Sciatic nerve (tissue), 2 donors: ENCODE measurements around the gene ZDHHC17. TPM values are rescaled to one million over a fixed set of nuclear protein-coding genes. Genes with fewer than 3 reads are reported as not detected.

Source experiments
- ATAC-seq: fragments of 200-7000 bp; cut with Tn5 transposase; one replicate; pipeline ENCODE4 v1.9.1; 2020; ENCODE audit warnings: mild to moderate bottlenecking, moderate library complexity
- DNase-seq: peaks from one replicate; pipeline ENCODE4 v3.0.0-alpha.2; 2020; ENCODE audit warnings: low spot score
- intact Hi-C: fragments of 100-400 bp; cut with DNase I; formaldehyde crosslinking; loops from one replicate; pipeline ENCODE4 v1.14.2; 2022
- total RNA-seq: library from RNA; stranded (reverse); fragmentation: NEBNext Ultra II Directional; extraction: Animal tissue kit (Norgen Biotek cat#: 25700); gene quantifications from one replicate; pipeline ENCODE4 v1.2.1, GENCODE V29; 2021
- donor health status: DM: no; HTN: no; CAD: no.
- donor health status: DM: no; HTN: no; CAD: no.

The ZDHHC17 gene
- total RNA-seq, 1 donor from 2014 or later = 67.3 TPM

- no peak for DNase-seq
- ATAC-seq = no peak
- intact Hi-C loops = no loop called here
These were observed 40.6 kb downstream of the ZDHHC17 start for GRCh38 chr12:76804435-76804976.

GRCh38 chr12:76810671-76811419, 46.9 kb downstream of the ZDHHC17 start:
- ATAC-seq = peak; percentile 39
- intact Hi-C loops = no loop called here

DNA sequence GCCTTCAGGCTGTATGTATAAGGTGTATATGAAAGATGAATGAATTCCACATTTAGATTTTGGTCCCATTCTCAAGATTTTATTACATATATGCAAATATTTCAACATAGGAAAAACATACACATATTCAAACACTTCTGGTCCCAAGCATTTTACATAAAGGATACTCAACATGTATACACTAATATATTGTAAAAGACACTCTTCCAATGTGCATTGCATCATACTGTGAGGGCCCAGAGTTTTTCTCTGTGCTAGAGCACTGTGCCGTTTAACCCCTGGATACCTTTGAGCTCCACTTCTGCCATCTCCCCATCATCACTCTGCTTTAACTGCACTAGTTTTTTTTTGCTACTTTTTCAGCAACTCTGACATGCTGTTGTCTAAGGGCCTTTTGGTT, 48.1 kb downstream of the ZDHHC17 start:
- intact Hi-C loops = no loop called here
- DNase-seq = no peak
- no peak for ATAC-seq

More at GRCh38 chr12:76810671-76811419, 46.9 kb downstream of the ZDHHC17 start:
- DNase-seq = no peak

DNA sequence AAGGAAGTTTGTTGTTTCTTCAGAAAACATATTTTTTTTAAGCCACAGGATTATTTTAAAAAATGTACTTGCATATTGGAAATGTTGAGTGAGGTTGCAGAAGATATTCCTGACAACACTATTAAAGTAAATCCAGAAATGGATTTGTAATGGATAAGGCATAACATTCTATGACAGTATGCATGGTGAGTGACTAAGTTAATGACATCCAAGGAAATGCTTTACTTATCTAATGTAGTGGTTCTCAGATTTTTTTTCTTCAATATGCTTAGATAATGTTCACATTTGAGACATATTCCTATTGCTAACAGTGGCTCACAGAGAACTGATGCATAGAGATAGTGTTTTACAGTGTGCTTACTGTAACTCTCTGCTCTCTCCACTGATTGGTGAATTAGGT, 49.4 kb downstream of the ZDHHC17 start:
- no peak for DNase-seq
- intact Hi-C loops = no loop called here
- no peak for ATAC-seq

- DNase-seq (no peak), ATAC-seq (no peak)
- intact Hi-C loops = no loop called here
These were observed 50.1 kb downstream of the ZDHHC17 start for GRCh38 chr12:76813972-76814371.

- no peak for ATAC-seq
- DNase-seq = no peak
- intact Hi-C loops = no loop called here
These were observed 57.1 kb downstream of the ZDHHC17 start for GRCh38 chr12:76820888-76821482.

GRCh38 chr12:76830436-76830835, 66.5 kb downstream of the ZDHHC17 start:
- ATAC-seq = no peak
- no peak for DNase-seq
- intact Hi-C loops = no loop called here

DNA sequence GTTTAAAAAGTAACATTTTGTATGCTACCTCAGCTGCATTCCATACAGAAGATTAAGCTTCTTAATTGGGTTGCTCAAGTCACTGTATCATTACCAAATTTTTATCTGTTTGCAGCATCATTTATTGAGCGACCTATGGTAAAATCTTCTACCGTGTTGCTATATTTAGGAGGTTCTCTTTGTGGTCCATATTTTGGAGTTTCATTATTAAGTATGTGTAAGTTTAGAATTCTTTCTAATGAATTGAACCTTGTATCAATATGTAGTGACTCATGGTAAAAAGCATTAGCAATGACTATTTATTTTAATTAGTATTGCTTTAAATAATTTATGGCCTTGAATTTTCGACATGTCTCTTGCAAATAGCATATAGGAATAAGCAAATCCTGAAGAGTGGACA, 72.7 kb downstream of the ZDHHC17 start:
- intact Hi-C loops = no loop called here
- ATAC-seq (no peak), DNase-seq (no peak)

DNA sequence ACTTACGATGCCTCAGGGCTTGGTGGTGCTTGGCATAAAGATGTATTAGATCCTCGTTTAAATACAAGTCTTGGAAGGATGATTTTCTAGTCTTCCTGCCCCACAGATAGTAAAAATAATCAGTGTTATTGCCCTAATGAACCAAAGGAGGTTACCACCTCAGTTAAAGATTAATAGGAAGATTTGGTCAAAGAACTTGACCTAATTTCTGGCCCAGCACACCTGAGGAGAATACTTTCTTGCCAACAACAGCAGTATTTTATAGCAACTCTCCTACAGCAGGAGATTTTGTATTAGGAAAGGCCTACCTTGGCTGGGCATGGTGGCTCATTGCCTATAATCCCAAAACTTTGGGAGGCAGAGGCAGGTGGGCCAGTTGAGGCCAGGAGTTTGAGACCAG, 83.3 kb downstream of the ZDHHC17 start:
- no peak for DNase-seq
- intact Hi-C loops = loop anchor here (5.0 kb wide), 1 partner anchor 1820 kb away; no protein-coding TSS in a partner anchor

GRCh38 chr12:76848132-76848531, 84.2 kb downstream of the ZDHHC17 start:
- ATAC-seq (no peak), DNase-seq (no peak)
- intact Hi-C loops = loop anchor here (5.0 kb wide), 1 partner anchor 1821 kb away; no protein-coding TSS in a partner anchor

More for the DNA sequence above, 83.3 kb downstream of the ZDHHC17 start:
- ATAC-seq = no peak

GRCh38 chr12:76852106-76852505, 88.2 kb downstream of the ZDHHC17 start:
- ATAC-seq (no peak), DNase-seq (no peak)
- intact Hi-C loops = no loop called here

DNA sequence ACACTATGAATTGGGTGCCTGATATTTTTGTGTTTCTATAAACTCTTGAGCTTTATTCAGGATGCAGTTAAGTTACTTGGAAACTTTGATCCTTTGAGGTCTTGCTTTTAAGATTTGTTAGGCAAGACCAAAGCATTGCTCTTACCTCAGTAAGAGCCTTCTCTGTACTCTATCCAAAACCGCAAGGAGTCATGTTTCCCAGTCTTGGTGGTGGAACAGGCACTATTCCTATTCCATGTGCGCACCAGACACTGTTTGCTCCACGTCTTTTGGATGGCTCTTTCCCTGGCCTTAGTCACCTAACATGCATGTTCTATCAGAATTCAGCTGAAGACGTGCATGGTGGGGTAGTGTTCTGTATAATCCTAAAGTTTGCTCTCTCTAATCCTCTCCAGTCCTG, 91.4 kb downstream of the ZDHHC17 start:
- ATAC-seq = no peak
- intact Hi-C loops = no loop called here
- DNase-seq = no peak

GRCh38 chr12:76856018-76856644, 92.2 kb downstream of the ZDHHC17 start:
- intact Hi-C loops = no loop called here
- no peak for DNase-seq
- no peak for ATAC-seq

GRCh38 chr12:76859611-76860010, 95.7 kb downstream of the ZDHHC17 start:
- intact Hi-C loops = no loop called here
- ATAC-seq (no peak), DNase-seq (no peak)

DNA sequence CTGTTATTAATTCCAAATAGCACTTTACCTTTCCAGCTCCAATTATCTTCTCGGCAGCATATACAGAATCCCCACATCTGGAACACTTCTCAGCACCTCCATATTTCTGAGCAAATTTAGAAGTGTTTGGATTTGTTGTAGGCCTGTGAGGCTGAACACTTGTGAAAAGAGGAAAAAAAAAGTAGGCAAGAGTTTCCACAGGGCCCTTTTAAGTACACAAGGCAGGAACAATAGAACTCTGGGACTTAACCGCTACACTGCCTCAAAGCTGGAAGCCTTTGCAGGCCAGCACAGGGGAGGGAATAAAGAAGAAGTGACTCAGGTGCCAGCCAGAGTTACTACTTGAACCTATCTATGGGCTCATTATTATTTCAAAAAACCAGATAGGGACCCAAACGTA, 96.3 kb downstream of the ZDHHC17 start:
- DNase-seq = no peak
- ATAC-seq = no peak
- intact Hi-C loops = no loop called here

DNA sequence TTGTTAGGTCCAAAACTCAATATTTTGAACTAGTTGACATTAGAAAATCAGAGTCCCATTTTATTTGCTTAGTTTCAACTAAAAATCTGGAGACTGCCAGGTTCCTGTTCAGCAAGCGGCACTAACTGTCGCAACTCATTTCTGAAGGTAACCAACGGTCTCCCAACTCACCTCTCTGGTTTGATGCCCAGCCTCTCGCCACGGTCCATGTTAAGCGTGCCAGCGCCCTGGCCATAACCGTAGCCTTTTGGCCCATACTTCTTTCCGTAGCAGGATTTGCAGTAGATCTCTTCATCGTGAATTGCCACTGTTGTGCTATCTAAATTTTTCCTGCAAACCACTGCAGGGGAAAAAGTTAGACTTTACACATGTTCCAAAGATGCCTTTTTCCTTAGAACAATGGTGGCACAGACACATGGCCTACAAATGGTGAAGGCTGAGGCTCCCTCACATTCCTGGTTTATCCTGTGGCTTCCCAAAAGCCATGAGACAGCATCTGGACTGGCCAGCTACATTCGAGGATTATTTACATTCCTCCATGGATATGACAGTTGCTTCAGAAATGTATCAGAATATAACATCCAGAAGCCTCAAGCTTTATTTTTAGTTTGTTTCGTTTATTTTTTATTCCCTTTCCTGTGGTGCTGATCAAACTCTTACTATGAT, 99.2 kb downstream of the ZDHHC17 start:
- ATAC-seq (no peak), DNase-seq (no peak)
- intact Hi-C loops = no loop called here

GRCh38 chr12:76863837-76864236, 99.9 kb downstream of the ZDHHC17 start:
- intact Hi-C loops = no loop called here
- no peak for DNase-seq
- no peak for ATAC-seq

DNA sequence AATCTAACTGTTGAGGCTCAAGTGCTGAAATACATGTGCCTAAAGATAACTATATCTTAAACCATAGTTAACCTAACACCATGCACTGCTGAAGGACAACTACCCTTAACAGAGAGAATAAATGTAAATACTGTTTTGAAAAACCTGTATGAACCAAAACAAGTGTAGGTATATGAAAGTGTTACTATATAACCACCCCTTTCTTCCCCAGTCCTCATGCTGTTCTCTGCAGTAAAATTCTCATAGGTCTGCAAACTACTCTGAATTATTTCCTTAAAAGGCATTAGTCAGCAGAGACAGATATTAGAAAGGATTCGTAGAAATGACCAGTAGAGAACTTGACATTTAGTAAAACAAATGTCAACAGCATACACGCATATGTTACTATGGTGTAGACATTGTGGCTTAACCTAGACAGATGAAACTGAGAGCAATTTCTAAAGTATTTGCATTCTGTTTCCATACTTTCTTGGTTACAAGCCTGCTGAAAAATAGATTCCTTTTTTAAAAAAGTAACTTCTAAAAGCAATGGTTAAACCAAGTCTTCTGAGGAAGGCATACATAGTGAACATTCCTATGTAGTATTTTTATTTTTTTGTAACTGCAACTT, 101.0 kb downstream of the ZDHHC17 start:
- ATAC-seq = no peak
- intact Hi-C loops = no loop called here
- no peak for DNase-seq

DNA sequence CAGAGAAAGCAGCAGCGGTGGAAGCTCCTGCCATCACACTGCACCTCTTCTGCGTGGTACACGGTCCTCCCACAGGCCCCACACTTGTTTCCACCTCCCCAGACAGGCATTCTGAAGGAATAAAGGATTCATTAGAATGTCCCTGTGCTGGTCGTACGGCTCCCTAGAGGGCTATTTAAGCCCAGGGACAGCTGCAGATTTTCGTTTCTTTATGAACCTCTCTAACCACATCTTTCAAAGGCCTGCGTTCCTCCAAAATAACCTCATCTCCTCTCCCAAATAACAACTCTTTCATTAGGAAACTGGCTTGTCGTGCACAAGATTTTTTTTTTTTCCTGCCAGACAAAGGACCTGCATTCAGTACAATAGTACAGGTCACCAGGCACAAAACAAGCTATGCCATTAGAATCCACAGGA, 102.2 kb downstream of the ZDHHC17 start:
- intact Hi-C loops = no loop called here
- ATAC-seq = peak; percentile 66
- DNase-seq = no peak
